H1 (cell line): ENCODE data around the gene CDH8. TPM values are rescaled to one million over a fixed set of nuclear protein-coding genes. Genes with fewer than 3 reads are reported as not detected.

ENCODE experiments used
- CTCF ChIA-PET: fragments of 300-600 bp; sonication (Branson Sonifier 250); formaldehyde crosslinking; loops from one replicate; lab custom pipeline; 2021; ENCODE audit not compliant: partially characterized antibody; lab: Charles Lee
- POLR2A ChIA-PET: fragments of 300-600 bp; sonication (Branson Sonifier 250); formaldehyde crosslinking; loops from one replicate; lab custom pipeline; 2021; ENCODE audit warnings: inconsistent platforms; ENCODE audit not compliant: partially characterized antibody; lab: Charles Lee
- DNase-seq, 2 experiments: peaks; one replicate each; pipeline versions ENCODE4 v3.0.0 to v3.0.0-alpha.2; 2010 to 2022; ENCODE audit warnings: low spot score in 2 of 2, low read depth in 1 of 2, mixed read lengths in 1 of 2
- FAIRE-seq: peaks from 2 replicates; lab custom pipeline; 2011; peaks lifted over from hg19 to GRCh38; lab: Jason Lieb, UNC
- H2AFZ ChIP-seq: 2 replicates; pipeline ENCODE4 v1.8.1; 2012; ENCODE audit warnings: low read length, inconsistent platforms
- H2AK5ac ChIP-seq: 2 replicates; pipeline ENCODE4 v1.6.1; 2013; ENCODE audit warnings: low read depth, low read length
- H2BK120ac ChIP-seq: replicated peaks from 2 replicates; pipeline ENCODE3; 2013; ENCODE audit warnings: low read depth, low read length, inconsistent platforms
- H2BK12ac ChIP-seq: 2 replicates; pipeline ENCODE4 v1.6.1; 2013; ENCODE audit warnings: low read depth, low read length
- H2BK15ac ChIP-seq: 2 replicates; pipeline ENCODE4 v1.6.1; 2013; ENCODE audit warnings: low read length
- H2BK20ac ChIP-seq: 2 replicates; pipeline ENCODE4 v1.6.1; 2013; ENCODE audit warnings: low read length
- H2BK5ac ChIP-seq: 2 replicates; pipeline ENCODE4 v1.6.1; 2013; ENCODE audit warnings: low read depth, low read length
- H3K14ac ChIP-seq: 2 replicates; pipeline ENCODE4 v1.6.1; 2013; ENCODE audit warnings: inconsistent platforms; ENCODE audit not compliant: insufficient read length
- H3K18ac ChIP-seq: 2 replicates; pipeline ENCODE4 v1.6.1; 2013; ENCODE audit warnings: low read length; ENCODE audit errors: extremely low read depth
- H3K23ac ChIP-seq: 2 replicates; pipeline ENCODE4 v1.6.1; 2013; ENCODE audit warnings: inconsistent platforms; ENCODE audit not compliant: insufficient read length
- H3K23me2 ChIP-seq: 2 replicates; pipeline ENCODE4 v1.6.1; 2013; ENCODE audit warnings: low read depth, low read length
- H3K27ac ChIP-seq: 2 replicates; pipeline ENCODE4 v1.6.1; 2011; ENCODE audit warnings: low read depth, low read length, inconsistent platforms
- H3K27me3 ChIP-seq, 4 experiments: replicated peaks in 1 of 4; 1 replicate in 1 of 4; 2 replicates in 3 of 4; pipeline versions ENCODE4 v1.6.1 to v1.8.1; 2011 to 2013; ENCODE audit warnings: low read length in 3 of 4, mild to moderate bottlenecking in 3 of 4, inconsistent platforms in 2 of 4, mixed read lengths in 2 of 4, moderate library complexity in 1 of 4; ENCODE audit not compliant: control insufficient read depth in 3 of 4, insufficient read depth in 3 of 4; ENCODE audit errors: extremely low read depth in 1 of 4
- H3K36me3 ChIP-seq, 4 experiments: 2 replicates each; pipeline versions ENCODE4 v1.6.1 to v1.8.1; 2011 to 2013; ENCODE audit warnings: mild to moderate bottlenecking in 4 of 4, low read length in 3 of 4, moderate library complexity in 2 of 4, control low read depth in 1 of 4, inconsistent platforms in 1 of 4; ENCODE audit not compliant: insufficient read depth in 4 of 4, control insufficient read depth in 2 of 4
- H3K4ac ChIP-seq: replicated peaks from 2 replicates; pipeline ENCODE3; 2013; ENCODE audit warnings: low read length, low read depth, mixed read lengths, inconsistent platforms; ENCODE audit not compliant: insufficient read length
- H3K4me1 ChIP-seq, 4 experiments: replicated peaks in 1 of 4; 1 replicate in 1 of 4; 2 replicates in 3 of 4; pipeline versions ENCODE4 v1.6.1 to v1.8.1; 2011 to 2013; ENCODE audit warnings: low read length in 3 of 4, inconsistent platforms in 2 of 4, mixed read lengths in 1 of 4; ENCODE audit not compliant: insufficient read depth in 4 of 4, control insufficient read depth in 3 of 4
- H3K4me2 ChIP-seq, 2 experiments: 2 replicates each; pipeline versions ENCODE4 v1.6.1 to v1.8.1; 2011 to 2013; ENCODE audit warnings: low read depth in 2 of 2, low read length in 2 of 2, control low read depth in 1 of 2, inconsistent platforms in 1 of 2, mild to moderate bottlenecking in 1 of 2; ENCODE audit not compliant: insufficient read depth in 1 of 2
- H3K4me3 ChIP-seq, 4 experiments: fragments of 200-600, 300-600 bp in 1 of 4; sonication (generic), shearing (Covaris generic), sonication (Bioruptor Twin) in 1 of 4; 2 replicates each; pipeline versions ENCODE4 v1.5.1 to v1.8.1; 2011 to 2016; ENCODE audit warnings: low read length in 4 of 4, low read depth in 3 of 4, control low read depth in 2 of 4, inconsistent platforms in 2 of 4, mild to moderate bottlenecking in 2 of 4, mixed read lengths in 1 of 4, moderate library complexity in 1 of 4; ENCODE audit not compliant: insufficient read depth in 2 of 4; ENCODE audit errors: extremely low read depth in 1 of 4
- H3K56ac ChIP-seq: replicated peaks from 2 replicates; pipeline ENCODE3; 2013; ENCODE audit warnings: low read depth, mild to moderate bottlenecking, mixed read lengths, low read length, inconsistent platforms; ENCODE audit not compliant: insufficient read length
- H3K79me1 ChIP-seq: 2 replicates; pipeline ENCODE4 v1.6.1; 2013; ENCODE audit warnings: low read depth, low read length, control low read depth
- H3K79me2 ChIP-seq, 2 experiments: 2 replicates each; pipeline versions ENCODE4 v1.6.1 to v1.8.1; 2012 to 2013; ENCODE audit warnings: low read length in 2 of 2, mild to moderate bottlenecking in 2 of 2, inconsistent platforms in 1 of 2; ENCODE audit not compliant: insufficient read depth in 2 of 2, control insufficient read depth in 1 of 2
- H3K9ac ChIP-seq, 4 experiments: replicated peaks in 1 of 4; 1 replicate in 1 of 4; 2 replicates in 3 of 4; pipeline versions ENCODE4 v1.6.1 to v1.8.1; 2011 to 2013; ENCODE audit warnings: low read depth in 3 of 4, low read length in 3 of 4, control low read depth in 2 of 4, mild to moderate bottlenecking in 2 of 4, moderate library complexity in 2 of 4, inconsistent platforms in 1 of 4; ENCODE audit errors: extremely low read depth in 1 of 4
- H3K9me3 ChIP-seq, 2 experiments: 2 replicates each; pipeline versions ENCODE4 v1.6.1 to v1.8.1; 2012 to 2013; ENCODE audit warnings: mild to moderate bottlenecking in 2 of 2, moderate library complexity in 2 of 2, control low read depth in 1 of 2, inconsistent platforms in 1 of 2, low read depth in 1 of 2, low read length in 1 of 2, mixed read lengths in 1 of 2; ENCODE audit not compliant: insufficient read depth in 2 of 2
- H4K20me1 ChIP-seq, 2 experiments: replicated peaks in 1 of 2; 2 replicates each; pipeline versions ENCODE3 to v1.8.1; 2011 to 2013; ENCODE audit warnings: inconsistent platforms in 2 of 2, low read length in 2 of 2, mild to moderate bottlenecking in 1 of 2; ENCODE audit not compliant: insufficient read depth in 2 of 2, control insufficient read depth in 1 of 2
- H4K5ac ChIP-seq: 2 replicates; pipeline ENCODE4 v1.6.1; 2013; ENCODE audit warnings: low read length, low read depth, mixed read lengths, inconsistent platforms; ENCODE audit not compliant: insufficient read length
- H4K8ac ChIP-seq: 2 replicates; pipeline ENCODE4 v1.8.0; 2013; ENCODE audit warnings: mild to moderate bottlenecking, moderate library complexity, low read length, inconsistent platforms; ENCODE audit not compliant: insufficient read depth; ENCODE audit errors: extremely low read depth
- H4K91ac ChIP-seq: replicated peaks from 2 replicates; pipeline ENCODE3; 2013; ENCODE audit warnings: low read length, mixed read lengths, inconsistent platforms; ENCODE audit not compliant: insufficient read length
- CHD1 ChIP-seq: IDR thresholded peaks from 2 replicates; pipeline ENCODE4 v1.6.1; 2012; ENCODE audit warnings: low read depth, low read length, improper control_type of control experiment
- FOSL1 ChIP-seq: IDR thresholded peaks from 2 replicates; pipeline ENCODE4 v1.6.1; 2011; ENCODE audit warnings: mild to moderate bottlenecking, low read depth, low read length, moderate library complexity; ENCODE audit not compliant: insufficient read depth
- KDM5A ChIP-seq: fragments of 200-600 bp; IDR thresholded peaks from 2 replicates; pipeline ENCODE4 v1.7.1; 2012; ENCODE audit warnings: mild to moderate bottlenecking, low read length, inconsistent platforms, mixed read lengths
- RBBP5 ChIP-seq: IDR thresholded peaks from 2 replicates; pipeline ENCODE4 v1.7.1; 2012; ENCODE audit warnings: low read depth, mild to moderate bottlenecking, inconsistent platforms, low read length, moderate library complexity, borderline replicate concordance
- RNF2 ChIP-seq: fragments of 200-900, 300-1000 bp; sonication (generic); IDR thresholded peaks from 2 replicates; pipeline ENCODE4 v1.7.1; 2016; ENCODE audit warnings: borderline replicate concordance, low read depth, mild to moderate bottlenecking, antibody characterized with exemption, low read length; ENCODE audit not compliant: poor library complexity, severe bottlenecking; ENCODE audit errors: missing control alignments
- SUZ12 ChIP-seq: fragments of 200-600 bp; sonication (generic); IDR thresholded peaks from 2 replicates; pipeline ENCODE4 v1.6.1; 2012; ENCODE audit warnings: mild to moderate bottlenecking, inconsistent platforms, low read length, moderate library complexity, mixed read lengths
- TCF12 ChIP-seq: IDR thresholded peaks from 2 replicates; pipeline ENCODE4 v1.6.1; 2011; ENCODE audit warnings: low read depth, mild to moderate bottlenecking, low read length
- WGBS, 2 experiments: shearing (Covaris generic) in 1 of 2; methylation state at CpG; one replicate each; pipeline versions ENCODE4 v1.1.6 to v1.1.7; 2013 to 2015; ENCODE audit warnings: low lambda C conversion rate in 2 of 2, mixed read lengths in 2 of 2, inconsistent platforms in 1 of 2, low coverage in 1 of 2, missing lambda C conversion rate in 1 of 2; ENCODE audit not compliant: insufficient replicate concordance in 2 of 2, insufficient coverage in 1 of 2, insufficient read length in 1 of 2; ENCODE audit errors: extremely low coverage in 1 of 2, missing lambda C conversion rate in 1 of 2; 5-methylcytosine and 5-hydroxymethylcytosine counted together
- polyA plus RNA-seq, 7 experiments: library from polyadenylated mRNA; depleted of rRNA in 3 of 7; stranded (reverse) in 5 of 7; unstranded in 2 of 7; fragments of >200 nt in 5 of 7; fragments of 200-250 nt in 2 of 7; gene quantifications; 1 replicate in 5 of 7; 2 replicates in 1 of 7; 4 replicates in 1 of 7; pipeline versions ENCODE4 v1.2.1 to v1.2.3, GENCODE V29; 2011 to 2013; ENCODE audit warnings: missing spikeins in 2 of 7, mixed read lengths in 2 of 7
- total RNA-seq: library from RNA; stranded (reverse); fragmentation: NEBNext Ultra II Directional; extraction: Animal tissue kit (Norgen Biotek cat#: 25700); gene quantifications from 2 replicates; pipeline ENCODE4 v1.2.1, GENCODE V29; 2021

Gene CDH8
- total and polyA plus RNA-seq, 2 of the 8 experiments (the other 6 are each of a cell fraction or from before 2014, with no cell fraction given) = 7.7 to 8.4 TPM

- H2BK12ac ChIP-seq = no peak overlapping the region
- FAIRE-seq = no peak
- CTCF ChIA-PET = interaction anchor here (1.2 to 1.3 kb wide), 3 partner anchors 9 to 361 kb away, joined by 3 to 4 read pairs (median 3); no protein-coding TSS in a partner anchor
- TF ChIP-seq SUZ12 (no peak), TCF12 (no peak), CHD1 (no peak), RNF2 (no peak), FOSL1 (no peak), KDM5A (no peak), RBBP5 (no peak)
These were observed 354.6 kb downstream of the CDH8 start for GRCh38 chr16:61681673-61682072.

More at GRCh38 chr16:61681673-61682072, 354.6 kb downstream of the CDH8 start:
- no peaks in the 10 kb centered on the region for H3K36me3 ChIP-seq
- no peak overlapping the region for H4K5ac ChIP-seq
- no peaks in the 10 kb centered on the region for H4K20me1 ChIP-seq
- no peak overlapping the region for H3K23ac ChIP-seq
- H3K79me2 ChIP-seq = no peaks in the 10 kb centered on the region
- no peak overlapping the region for H3K4me2 ChIP-seq
- H3K4me3 ChIP-seq = no peak overlapping the region
- H3K18ac ChIP-seq = no peak overlapping the region
- H4K8ac ChIP-seq = no peak overlapping the region
- no peak overlapping the region for H3K14ac ChIP-seq
- no peak overlapping the region for H3K4ac ChIP-seq
- H2BK15ac ChIP-seq = no peak overlapping the region
- peaks cover 0 to 7% (median 0%) of the 10 kb centered on the region in 4 experiments; a peak in 2 of 7 replicates for H3K4me1 ChIP-seq
- POLR2A ChIA-PET = no interaction called here
- H3K9me3 ChIP-seq = no peaks in the 10 kb centered on the region
- no peak for DNase-seq
- H2BK120ac ChIP-seq = no peak overlapping the region
- no peak overlapping the region for H4K91ac ChIP-seq
- H3K23me2 ChIP-seq = no peaks in the 10 kb centered on the region; the same call in 1 of the 2 replicates
- 86% methylated on average over 4 of the region's 4 CpGs; no CpG with 5 or more reads in 1 of the 2 experiments for WGBS, 2 experiments
- H3K27me3 ChIP-seq = no peaks in the 10 kb centered on the region
- H3K27ac ChIP-seq = no peak overlapping the region
- no peak overlapping the region for H3K9ac ChIP-seq
- H2BK20ac ChIP-seq = no peak overlapping the region
- no peak overlapping the region for H2AFZ ChIP-seq
- no peaks in the 10 kb centered on the region for H3K79me1 ChIP-seq
- H2AK5ac ChIP-seq = no peak overlapping the region
- H3K56ac ChIP-seq = no peak overlapping the region
- H2BK5ac ChIP-seq = no peak overlapping the region
